Coronary artery (tissue), 2 donors: ENCODE measurements around the gene SMIM45.
"Not testable (repeated sequence)": the region's sequence is repeated elsewhere in the genome, so short reads cannot be mapped to it uniquely, and the experiment has no call there.

Experiments
- DNase-seq: peaks from one replicate; pipeline ENCODE4 v3.0.0-alpha.2; 2017; ENCODE audit warnings: low spot score
- H3K27ac ChIP-seq, 2 donors: fragments of 200-600 bp; sonication (generic); one replicate each; pipeline ENCODE4 v1.5.1; 2016 to 2019
- H3K4me3 ChIP-seq: fragments of 200-600 bp; sonication (generic); 2 replicates; pipeline ENCODE4 v1.5.1; 2016; ENCODE audit warnings: mild to moderate bottlenecking, moderate library complexity
- CTCF ChIP-seq: fragments of 200-600 bp; sonication (generic); IDR thresholded peaks from one replicate; pipeline ENCODE4 v1.5.1; 2019; ENCODE audit warnings: antibody characterized with exemption

SMIM45 gene

GRCh38 chr22:41939981-41940831 lies 11.7 kb upstream of the SMIM45 start:
- H3K27ac ChIP-seq = peak overlapping the region in 1 of 2 donors; percentile 39
- H3K4me3 ChIP-seq = no peak overlapping the region
- no peak for TF ChIP-seq CTCF
- DNase-seq = no peak

- TF ChIP-seq CTCF = peak; percentile 79
- peak; percentile 89 for DNase-seq
- Histone ChIP-seq H3K4me3 (no peak overlapping the region), H3K27ac (peak overlapping the region in 1 of 2 donors; percentile 18)
Measured at GRCh38 chr22:41940832-41941765, 10.9 kb upstream of the SMIM45 start.

- no peak for DNase-seq
- TF ChIP-seq CTCF = no peak
- H3K4me3 ChIP-seq = no peak overlapping the region
- H3K27ac ChIP-seq = no peak overlapping the region
Measured at GRCh38 chr22:41943661-41944209, 8.2 kb upstream of the SMIM45 start.

- DNase-seq = peak; percentile 90
- peak within 1 kb of the TSS; percentile 74 for H3K4me3 ChIP-seq
- no peak for TF ChIP-seq CTCF
- peak within 1 kb of the TSS in 1 of 2 donors; percentile 33 for H3K27ac ChIP-seq
Measured at GRCh38 chr22:41946629-41947423, 5.1 kb upstream of the SMIM45 start, which contains the start of gene CENPM. Gene CENPM (minus strand): TSS chr22:41947152. CDS start chr22:41947076, 76 bp downstream.

- no peak for DNase-seq
- Histone ChIP-seq H3K27ac (no peak overlapping the region), H3K4me3 (peak overlapping the region; percentile 74)
- TF ChIP-seq CTCF = no peak
Measured at GRCh38 chr22:41947424-41948080, 4.4 kb upstream of the SMIM45 start.

- TF ChIP-seq CTCF = no peak
- Histone ChIP-seq H3K27ac (no peak overlapping the region), H3K4me3 (no peak overlapping the region)
- DNase-seq = no peak
Measured at GRCh38 chr22:41948142-41948541, 3.8 kb upstream of the SMIM45 start.

- not testable (repeated sequence) for DNase-seq, H3K27ac ChIP-seq, H3K4me3 ChIP-seq
Measured at GRCh38 chr22:41948928-41949296, 3.0 kb upstream of the SMIM45 start.
